WTC11 (cell line): ENCODE data around the gene AMPD3.

ENCODE experiments used
- ATF2 ChIP-seq: sonication (generic); formaldehyde crosslinking; IDR thresholded peaks from 2 replicates; pipeline ENCODE4 v1.8.1; 2022; ENCODE audit warnings: low read depth, missing genetic modification reagents, borderline replicate concordance
- CREB1 ChIP-seq: sonication (generic); formaldehyde crosslinking; IDR thresholded peaks from 2 replicates; pipeline ENCODE4 v1.8.0; 2023; ENCODE audit warnings: mild to moderate bottlenecking, missing genetic modification reagents
- CREM ChIP-seq: sonication (generic); formaldehyde crosslinking; IDR thresholded peaks from 2 replicates; pipeline ENCODE4 v1.8.1; 2022; ENCODE audit warnings: mild to moderate bottlenecking, missing genetic modification reagents, moderate library complexity
- CTCF ChIP-seq: fragments of 200-600 bp; IDR thresholded peaks from 2 replicates; pipeline ENCODE4 v1.8.0; 2022; ENCODE audit warnings: antibody characterized with exemption
- E2F1 ChIP-seq: sonication (generic); formaldehyde crosslinking; IDR thresholded peaks from 2 replicates; pipeline ENCODE4 v1.8.0; 2022; ENCODE audit warnings: mild to moderate bottlenecking, missing genetic modification reagents
- HMGXB4 ChIP-seq: sonication (generic); formaldehyde crosslinking; IDR thresholded peaks from 2 replicates; pipeline ENCODE4 v1.8.1; 2023; ENCODE audit warnings: mild to moderate bottlenecking, moderate library complexity, missing genetic modification reagents
- IRF1 ChIP-seq: sonication (generic); formaldehyde crosslinking; IDR thresholded peaks from 2 replicates; pipeline ENCODE4 v1.8.0; 2023; ENCODE audit warnings: missing genetic modification reagents
- MAX ChIP-seq: sonication (generic); formaldehyde crosslinking; IDR thresholded peaks from 2 replicates; pipeline ENCODE4 v1.8.0; 2022; ENCODE audit warnings: mild to moderate bottlenecking, missing genetic modification reagents
- NR1H2 ChIP-seq: sonication (generic); formaldehyde crosslinking; IDR thresholded peaks from 2 replicates; pipeline ENCODE4 v1.9.0; 2021; ENCODE audit warnings: mild to moderate bottlenecking, moderate library complexity, missing genetic modification reagents
- RORB ChIP-seq: fragments of 250-450 bp; sonication (Bioruptor Pico); IDR thresholded peaks from 2 replicates; pipeline ENCODE4 v1.9.0; 2021; ENCODE audit warnings: mild to moderate bottlenecking
- SMAD3 ChIP-seq: sonication (generic); formaldehyde crosslinking; IDR thresholded peaks from 2 replicates; pipeline ENCODE4 v1.8.0; 2022; ENCODE audit warnings: missing genetic modification reagents, mild to moderate bottlenecking, borderline replicate concordance
- USF2 ChIP-seq: sonication (generic); formaldehyde crosslinking; IDR thresholded peaks from 2 replicates; pipeline ENCODE4 v1.8.1; 2023; ENCODE audit warnings: mild to moderate bottlenecking, missing genetic modification reagents, moderate library complexity
- ZNF671 ChIP-seq: fragments of 250-450 bp; sonication (Bioruptor Pico); IDR thresholded peaks from 2 replicates; pipeline ENCODE4 v1.8.0; 2021; ENCODE audit warnings: mild to moderate bottlenecking

GRCh38 chr11:10432971-10433370, 22.1 kb upstream of the AMPD3 start:
- TF ChIP-seq CTCF (no peak), HMGXB4 (no peak), CREM (no peak), IRF1 (CRISPR knock-in tag) (no peak), CREB1 (CRISPR knock-in tag) (no peak), MAX (no peak), ATF2 (CRISPR knock-in tag) (no peak), SMAD3 (no peak), NR1H2 (CRISPR knock-in tag) (no peak), ZNF671 (CRISPR knock-in tag) (no peak), RORB (no peak), USF2 (CRISPR knock-in tag) (no peak), E2F1 (CRISPR knock-in tag) (no peak)
